Measurements from ENCODE around the gene DMXL1. TPM values are rescaled to one million over a fixed set of nuclear protein-coding genes. Genes with fewer than 3 reads are reported as not detected.
A peak's percentile ranks its signal among the peaks of the same experiment; 100 is the strongest.

Gene DMXL1
- total RNA-seq, 2 experiments from 2014 or later = 28.4 to 29.1 TPM

DNA sequence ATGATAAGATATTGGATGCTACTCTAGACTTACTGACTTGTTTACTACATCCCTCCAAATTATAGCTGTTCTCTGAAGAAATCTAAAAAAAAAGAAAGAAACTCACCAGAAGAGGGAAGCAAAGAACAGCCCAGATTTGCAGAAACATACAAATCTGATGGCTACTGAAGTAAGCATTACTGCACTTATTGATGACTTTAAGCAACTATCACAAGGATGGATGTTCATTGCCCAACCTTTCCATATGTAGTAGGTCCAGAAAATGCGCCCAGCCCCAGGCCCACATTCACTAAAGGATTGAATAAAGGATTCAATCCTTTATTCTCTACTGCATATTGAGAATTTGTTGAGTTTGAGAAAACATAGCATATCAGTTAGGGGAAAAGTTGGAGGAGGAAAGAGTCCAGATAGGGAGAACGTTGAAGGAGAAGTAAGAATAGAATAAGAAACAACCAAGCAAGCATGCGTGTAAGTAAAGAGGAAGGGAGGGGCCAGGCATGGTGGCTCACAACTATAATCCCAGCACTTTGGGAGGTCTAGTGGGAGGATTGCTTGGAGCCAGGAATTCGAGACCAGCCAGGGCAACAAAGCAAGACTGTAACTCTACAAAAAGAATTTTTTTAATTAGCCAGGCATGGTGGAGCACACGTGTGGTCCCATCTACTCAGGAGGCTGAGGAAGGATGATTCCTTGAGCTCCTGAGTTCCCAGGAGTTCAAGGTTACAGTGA is 48.7 kb upstream of the DMXL1 start:
- H3K4me3 Mint-ChIP-seq = no peak overlapping the region
- H3K4me1 Mint-ChIP-seq (ENCODE audit: low read depth) = no peaks in the 10 kb centered on the region
- Histone ChIP-seq H3K27me3 (ENCODE audit: control insufficient read depth in 1 of 2, insufficient read depth in 2 of 2, low read length in 2 of 2) (no peaks in the 10 kb centered on the region), H3K9me3 (ENCODE audit: control insufficient read depth in 1 of 2, insufficient read depth in 1 of 2, low read length in 2 of 2) (no peaks in the 10 kb centered on the region), H3K27ac (ENCODE audit: low read depth in 1 of 2, low read length in 2 of 2) (no peak overlapping the region), H3K4me3 (ENCODE audit: low read length) (no peak overlapping the region), H3K36me3 (ENCODE audit: insufficient read depth, low read length) (no peaks in the 10 kb centered on the region), H3K4me1 (ENCODE audit: insufficient read depth, low read length) (no peaks in the 10 kb centered on the region)
- H3K9me3 Mint-ChIP-seq = no peaks in the 10 kb centered on the region
- peak in 3 of 14 experiments; percentile 51 to 61 (median 59) for DNase-seq
- POLR2A ChIA-PET = interaction anchor here (0.6 to 1.8 kb wide), 3 partner anchors 315 to 1454 kb away, joined by 3 to 7 read pairs (median 3); no protein-coding TSS in a partner anchor
- CTCF ChIA-PET = interaction anchor here (0.7 to 1.8 kb wide), 8 partner anchors 8 to 413 kb away, joined by 3 to 8 read pairs (median 4); partner anchors contain the start of gene DTWD2
- H3K27me3 Mint-ChIP-seq = no peaks in the 10 kb centered on the region
- H3K36me3 Mint-ChIP-seq (ENCODE audit: low read depth) = no peaks in the 10 kb centered on the region
- H3K27ac Mint-ChIP-seq = no peak overlapping the region
- peak; percentile 51 for ATAC-seq (ENCODE audit: poor library complexity)
- TF ChIP-seq, protein P1, sequence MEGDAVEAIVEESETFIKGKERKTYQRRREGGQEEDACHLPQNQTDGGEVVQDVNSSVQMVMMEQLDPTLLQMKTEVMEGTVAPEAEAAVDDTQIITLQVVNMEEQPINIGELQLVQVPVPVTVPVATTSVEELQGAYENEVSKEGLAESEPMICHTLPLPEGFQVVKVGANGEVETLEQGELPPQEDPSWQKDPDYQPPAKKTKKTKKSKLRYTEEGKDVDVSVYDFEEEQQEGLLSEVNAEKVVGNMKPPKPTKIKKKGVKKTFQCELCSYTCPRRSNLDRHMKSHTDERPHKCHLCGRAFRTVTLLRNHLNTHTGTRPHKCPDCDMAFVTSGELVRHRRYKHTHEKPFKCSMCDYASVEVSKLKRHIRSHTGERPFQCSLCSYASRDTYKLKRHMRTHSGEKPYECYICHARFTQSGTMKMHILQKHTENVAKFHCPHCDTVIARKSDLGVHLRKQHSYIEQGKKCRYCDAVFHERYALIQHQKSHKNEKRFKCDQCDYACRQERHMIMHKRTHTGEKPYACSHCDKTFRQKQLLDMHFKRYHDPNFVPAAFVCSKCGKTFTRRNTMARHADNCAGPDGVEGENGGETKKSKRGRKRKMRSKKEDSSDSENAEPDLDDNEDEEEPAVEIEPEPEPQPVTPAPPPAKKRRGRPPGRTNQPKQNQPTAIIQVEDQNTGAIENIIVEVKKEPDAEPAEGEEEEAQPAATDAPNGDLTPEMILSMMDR (IDR thresholded peaks at IDR 0.05) = peak; percentile 63
- intact Hi-C loops (cut with DNase I, micrococcal nuclease) = loop anchor here (1.0 to 2.0 kb wide), 3 partner anchors 390 to 413 kb away; no protein-coding TSS in a partner anchor

DNA sequence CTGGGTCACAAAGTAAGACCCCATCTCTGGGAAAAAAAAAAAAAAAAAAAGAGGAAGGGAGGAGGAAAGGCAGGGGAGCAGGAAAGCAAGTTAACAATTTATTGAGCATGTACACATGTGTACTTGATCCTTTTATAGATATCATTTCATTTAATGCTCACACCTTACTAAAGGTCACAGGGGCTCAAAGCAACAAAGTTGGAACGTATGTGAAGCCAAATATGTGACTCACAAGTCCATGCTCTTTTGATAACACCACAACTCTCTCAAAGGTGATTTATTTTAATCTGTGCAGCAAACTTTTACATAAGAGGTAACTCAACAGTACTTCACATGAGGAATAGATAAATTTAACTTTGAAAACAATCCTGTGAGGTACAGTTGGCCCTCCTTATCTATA is 48.1 kb upstream of the DMXL1 start:
- Mint-ChIP-seq H3K4me3 (no peak overlapping the region), H3K36me3 (ENCODE audit: low read depth) (no peaks in the 10 kb centered on the region), H3K27me3 (no peaks in the 10 kb centered on the region), H3K9me3 (no peaks in the 10 kb centered on the region), H3K27ac (no peak overlapping the region), H3K4me1 (ENCODE audit: low read depth) (no peaks in the 10 kb centered on the region)
- H3K9me3 ChIP-seq (ENCODE audit: control insufficient read depth in 1 of 2, insufficient read depth in 1 of 2, low read length in 2 of 2) = no peaks in the 10 kb centered on the region
- H3K4me1 ChIP-seq (ENCODE audit: insufficient read depth, low read length) = no peaks in the 10 kb centered on the region
- H3K27ac ChIP-seq (ENCODE audit: low read depth in 1 of 2, low read length in 2 of 2) = no peak overlapping the region
- CTCF ChIA-PET = interaction anchor here (1.8 kb wide), 1 partner anchor 389 kb away, joined by 8 read pairs; no protein-coding TSS in a partner anchor
- H3K4me3 ChIP-seq (ENCODE audit: low read length) = no peak overlapping the region
- intact Hi-C loops (cut with DNase I, micrococcal nuclease) = loop anchor here (1.0 to 2.0 kb wide), 4 partner anchors 389 to 413 kb away; no protein-coding TSS in a partner anchor
- H3K36me3 ChIP-seq (ENCODE audit: insufficient read depth, low read length) = no peaks in the 10 kb centered on the region
- TF ChIP-seq, protein P1 (IDR thresholded peaks at IDR 0.05) = no peak
- H3K27me3 ChIP-seq (ENCODE audit: control insufficient read depth in 1 of 2, insufficient read depth in 2 of 2, low read length in 2 of 2) = no peaks in the 10 kb centered on the region
- DNase-seq (no peak), ATAC-seq (ENCODE audit: poor library complexity) (no peak)
- POLR2A ChIA-PET = no interaction called here

DNA sequence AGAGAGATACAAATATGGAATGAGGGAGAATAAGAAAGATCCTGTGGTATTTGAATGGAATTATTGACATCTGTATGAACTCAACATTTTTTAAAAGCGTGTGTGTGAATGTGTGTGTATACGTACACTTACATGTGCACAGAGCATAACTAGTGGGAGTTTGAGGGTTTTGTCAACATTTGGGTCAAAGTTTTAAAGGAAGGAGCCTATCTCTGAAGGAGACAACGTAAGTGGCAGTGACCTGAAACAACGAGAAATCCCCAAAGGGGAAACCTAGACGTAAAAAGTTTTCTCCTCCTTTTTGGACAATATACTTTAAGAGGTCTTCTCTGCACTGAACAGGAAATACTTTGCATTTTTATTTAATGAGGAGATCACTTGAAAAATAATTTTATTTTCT is 42.3 kb upstream of the DMXL1 start:
- H3K4me3 ChIP-seq (ENCODE audit: low read length) = no peak overlapping the region
- H3K4me3 Mint-ChIP-seq = no peak overlapping the region
- ChIA-PET CTCF (interaction anchor here (0.6 kb wide), 1 partner anchor 312 kb away, joined by 3 read pairs; no protein-coding TSS in a partner anchor), POLR2A (interaction anchor here (0.8 kb wide), 1 partner anchor 43 kb away, joined by 3 read pairs; no protein-coding TSS in a partner anchor)
- peaks cover 9% of the 10 kb centered on the region for H3K4me1 ChIP-seq (ENCODE audit: insufficient read depth, low read length)
- peaks cover 21% of the 10 kb centered on the region for H3K4me1 Mint-ChIP-seq (ENCODE audit: low read depth)
- no peaks in the 10 kb centered on the region for H3K27me3 ChIP-seq (ENCODE audit: control insufficient read depth in 1 of 2, insufficient read depth in 2 of 2, low read length in 2 of 2)
- H3K9me3 Mint-ChIP-seq = no peaks in the 10 kb centered on the region
- TF ChIP-seq, protein P1 (IDR thresholded peaks at IDR 0.05) = no peak
- no peaks in the 10 kb centered on the region for H3K36me3 Mint-ChIP-seq (ENCODE audit: low read depth)
- DNase-seq (no peak), ATAC-seq (ENCODE audit: poor library complexity) (no peak)
- intact Hi-C loops (cut with DNase I, micrococcal nuclease) = no loop called here
- H3K36me3 ChIP-seq (ENCODE audit: insufficient read depth, low read length) = no peaks in the 10 kb centered on the region
- H3K27ac ChIP-seq (ENCODE audit: low read depth in 1 of 2, low read length in 2 of 2) = no peak overlapping the region
- H3K27me3 Mint-ChIP-seq = no peaks in the 10 kb centered on the region
- H3K9me3 ChIP-seq (ENCODE audit: control insufficient read depth in 1 of 2, insufficient read depth in 1 of 2, low read length in 2 of 2) = no peaks in the 10 kb centered on the region
- no peak overlapping the region for H3K27ac Mint-ChIP-seq

Measured in CD4-positive, alpha-beta T cell (primary cell).